Esophagus squamous epithelium (tissue), 4 donors: ENCODE results near the gene ENPP1.
A peak's percentile ranks its signal among the peaks of the same experiment; 100 is the strongest.

Experiments
- POLR2A ChIP-seq, 4 donors: fragments of 450-650 bp; IDR thresholded peaks; one replicate each; pipeline ENCODE4 v1.6.1; 2017; ENCODE audit warnings: antibody characterized with exemption in 4 of 4, mild to moderate bottlenecking in 4 of 4, moderate library complexity in 3 of 4
- TF ChIP-seq, protein P1 (sequence below), 6 experiments: fragments of 450-650 bp in 4 of 6; fragments of 200-600 bp in 2 of 6; sonication (generic) in 2 of 6; IDR thresholded peaks; one replicate each; pipeline ENCODE4 v1.5.1; 2016 to 2019; ENCODE audit warnings: antibody characterized with exemption in 6 of 6, mild to moderate bottlenecking in 4 of 6, moderate library complexity in 4 of 6

DNA sequence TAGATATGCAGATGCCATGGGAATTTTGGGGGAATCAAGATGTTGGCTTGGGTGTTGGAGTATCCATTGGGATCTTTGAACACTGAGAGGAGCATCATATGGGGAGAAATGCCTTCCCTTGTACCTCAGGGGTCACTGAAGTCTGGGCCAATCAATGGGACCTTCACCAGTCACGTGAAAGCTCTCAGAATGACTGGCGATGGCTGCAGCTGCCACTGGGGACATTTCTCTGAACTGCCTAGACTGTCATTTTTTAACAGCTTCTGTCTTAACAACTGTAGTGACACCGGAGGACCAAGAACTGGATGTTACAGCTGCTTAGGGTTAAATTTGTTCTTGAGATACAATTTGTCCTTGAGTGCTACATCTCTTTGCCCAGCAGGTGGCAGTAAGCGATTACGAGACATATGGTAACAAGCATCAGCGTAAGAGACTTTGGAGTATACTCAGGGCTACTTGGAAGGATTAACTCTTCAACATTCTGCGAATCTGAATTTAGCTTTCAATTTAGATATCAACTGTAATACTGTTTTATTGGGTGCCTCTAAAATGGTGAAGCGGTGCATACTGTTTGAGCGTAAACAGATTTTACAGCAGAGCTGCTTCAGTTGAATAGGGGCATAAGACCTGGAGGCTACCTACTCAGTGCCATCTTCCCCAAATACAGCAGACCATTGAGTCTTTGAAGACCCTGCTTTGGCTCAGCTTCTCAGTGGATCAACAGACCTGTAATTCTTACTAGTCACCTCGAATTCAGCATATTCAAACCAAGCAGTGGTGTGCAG, 107.3 kb downstream of the ENPP1 start:
- TF ChIP-seq POLR2A (IDR thresholded peaks at IDR 0.05), result no peak
- TF ChIP-seq, protein P1, sequence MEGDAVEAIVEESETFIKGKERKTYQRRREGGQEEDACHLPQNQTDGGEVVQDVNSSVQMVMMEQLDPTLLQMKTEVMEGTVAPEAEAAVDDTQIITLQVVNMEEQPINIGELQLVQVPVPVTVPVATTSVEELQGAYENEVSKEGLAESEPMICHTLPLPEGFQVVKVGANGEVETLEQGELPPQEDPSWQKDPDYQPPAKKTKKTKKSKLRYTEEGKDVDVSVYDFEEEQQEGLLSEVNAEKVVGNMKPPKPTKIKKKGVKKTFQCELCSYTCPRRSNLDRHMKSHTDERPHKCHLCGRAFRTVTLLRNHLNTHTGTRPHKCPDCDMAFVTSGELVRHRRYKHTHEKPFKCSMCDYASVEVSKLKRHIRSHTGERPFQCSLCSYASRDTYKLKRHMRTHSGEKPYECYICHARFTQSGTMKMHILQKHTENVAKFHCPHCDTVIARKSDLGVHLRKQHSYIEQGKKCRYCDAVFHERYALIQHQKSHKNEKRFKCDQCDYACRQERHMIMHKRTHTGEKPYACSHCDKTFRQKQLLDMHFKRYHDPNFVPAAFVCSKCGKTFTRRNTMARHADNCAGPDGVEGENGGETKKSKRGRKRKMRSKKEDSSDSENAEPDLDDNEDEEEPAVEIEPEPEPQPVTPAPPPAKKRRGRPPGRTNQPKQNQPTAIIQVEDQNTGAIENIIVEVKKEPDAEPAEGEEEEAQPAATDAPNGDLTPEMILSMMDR (IDR thresholded peaks at IDR 0.05), result peak; percentile 48 to 83 (median 71)
